ENCODE results near the gene CMTM6. TPM values are rescaled to one million over a fixed set of nuclear protein-coding genes. Genes with fewer than 3 reads are reported as not detected.
"Not testable (repeated sequence)": the region's sequence is repeated elsewhere in the genome, so short reads cannot be mapped to it uniquely, and the experiment has no call there.

Gene CMTM6
- total RNA-seq, 1 donor from 2014 or later: 17.5 TPM

- H3K4me3 Mint-ChIP-seq (ENCODE audit: unreplicated experiment): no peak overlapping the region
- no peak overlapping the region for H3K27ac Mint-ChIP-seq (ENCODE audit: unreplicated experiment)
- no peak for DNase-seq
Observed at GRCh38 chr3:32447865-32448400, 54.7 kb downstream of the CMTM6 start.

GRCh38 chr3:32443478-32443877, 59.2 kb downstream of the CMTM6 start:
- no peak overlapping the region for H3K27ac Mint-ChIP-seq (ENCODE audit: unreplicated experiment)
- no peaks in the 10 kb centered on the region for H3K27me3 Mint-ChIP-seq (ENCODE audit: unreplicated experiment)
- DNase-seq: no peak
- H3K36me3 Mint-ChIP-seq (ENCODE audit: unreplicated experiment): no peaks in the 10 kb centered on the region
- TF ChIP-seq, protein P1, sequence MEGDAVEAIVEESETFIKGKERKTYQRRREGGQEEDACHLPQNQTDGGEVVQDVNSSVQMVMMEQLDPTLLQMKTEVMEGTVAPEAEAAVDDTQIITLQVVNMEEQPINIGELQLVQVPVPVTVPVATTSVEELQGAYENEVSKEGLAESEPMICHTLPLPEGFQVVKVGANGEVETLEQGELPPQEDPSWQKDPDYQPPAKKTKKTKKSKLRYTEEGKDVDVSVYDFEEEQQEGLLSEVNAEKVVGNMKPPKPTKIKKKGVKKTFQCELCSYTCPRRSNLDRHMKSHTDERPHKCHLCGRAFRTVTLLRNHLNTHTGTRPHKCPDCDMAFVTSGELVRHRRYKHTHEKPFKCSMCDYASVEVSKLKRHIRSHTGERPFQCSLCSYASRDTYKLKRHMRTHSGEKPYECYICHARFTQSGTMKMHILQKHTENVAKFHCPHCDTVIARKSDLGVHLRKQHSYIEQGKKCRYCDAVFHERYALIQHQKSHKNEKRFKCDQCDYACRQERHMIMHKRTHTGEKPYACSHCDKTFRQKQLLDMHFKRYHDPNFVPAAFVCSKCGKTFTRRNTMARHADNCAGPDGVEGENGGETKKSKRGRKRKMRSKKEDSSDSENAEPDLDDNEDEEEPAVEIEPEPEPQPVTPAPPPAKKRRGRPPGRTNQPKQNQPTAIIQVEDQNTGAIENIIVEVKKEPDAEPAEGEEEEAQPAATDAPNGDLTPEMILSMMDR (IDR thresholded peaks at IDR 0.05; ENCODE audit: partially characterized antibody, unreplicated experiment): no peak
- H3K4me3 Mint-ChIP-seq (ENCODE audit: unreplicated experiment): no peak overlapping the region
- peaks cover 14% of the 10 kb centered on the region for H3K4me1 Mint-ChIP-seq (ENCODE audit: low read depth, unreplicated experiment)
- H3K9me3 Mint-ChIP-seq (ENCODE audit: unreplicated experiment): peaks cover 1% of the 10 kb centered on the region

More at GRCh38 chr3:32447865-32448400, 54.7 kb downstream of the CMTM6 start:
- H3K27me3 Mint-ChIP-seq (ENCODE audit: unreplicated experiment): no peaks in the 10 kb centered on the region
- TF ChIP-seq, protein P1 (IDR thresholded peaks at IDR 0.05; ENCODE audit: partially characterized antibody, unreplicated experiment): no peak
- H3K9me3 Mint-ChIP-seq (ENCODE audit: unreplicated experiment): peaks cover 2% of the 10 kb centered on the region
- H3K36me3 Mint-ChIP-seq (ENCODE audit: unreplicated experiment): no peaks in the 10 kb centered on the region
- peaks cover 26% of the 10 kb centered on the region for H3K4me1 Mint-ChIP-seq (ENCODE audit: low read depth, unreplicated experiment)

GRCh38 chr3:32442766-32443165, 59.9 kb downstream of the CMTM6 start:
- DNase-seq: no peak
- Mint-ChIP-seq H3K36me3 (ENCODE audit: unreplicated experiment) (no peaks in the 10 kb centered on the region), H3K9me3 (ENCODE audit: unreplicated experiment) (no peaks in the 10 kb centered on the region), H3K27me3 (ENCODE audit: unreplicated experiment) (no peaks in the 10 kb centered on the region), H3K27ac (ENCODE audit: unreplicated experiment) (no peak overlapping the region), H3K4me1 (ENCODE audit: low read depth, unreplicated experiment) (peaks cover 13% of the 10 kb centered on the region), H3K4me3 (ENCODE audit: unreplicated experiment) (no peak overlapping the region)
- TF ChIP-seq, protein P1 (IDR thresholded peaks at IDR 0.05; ENCODE audit: partially characterized antibody, unreplicated experiment): no peak

DNA sequence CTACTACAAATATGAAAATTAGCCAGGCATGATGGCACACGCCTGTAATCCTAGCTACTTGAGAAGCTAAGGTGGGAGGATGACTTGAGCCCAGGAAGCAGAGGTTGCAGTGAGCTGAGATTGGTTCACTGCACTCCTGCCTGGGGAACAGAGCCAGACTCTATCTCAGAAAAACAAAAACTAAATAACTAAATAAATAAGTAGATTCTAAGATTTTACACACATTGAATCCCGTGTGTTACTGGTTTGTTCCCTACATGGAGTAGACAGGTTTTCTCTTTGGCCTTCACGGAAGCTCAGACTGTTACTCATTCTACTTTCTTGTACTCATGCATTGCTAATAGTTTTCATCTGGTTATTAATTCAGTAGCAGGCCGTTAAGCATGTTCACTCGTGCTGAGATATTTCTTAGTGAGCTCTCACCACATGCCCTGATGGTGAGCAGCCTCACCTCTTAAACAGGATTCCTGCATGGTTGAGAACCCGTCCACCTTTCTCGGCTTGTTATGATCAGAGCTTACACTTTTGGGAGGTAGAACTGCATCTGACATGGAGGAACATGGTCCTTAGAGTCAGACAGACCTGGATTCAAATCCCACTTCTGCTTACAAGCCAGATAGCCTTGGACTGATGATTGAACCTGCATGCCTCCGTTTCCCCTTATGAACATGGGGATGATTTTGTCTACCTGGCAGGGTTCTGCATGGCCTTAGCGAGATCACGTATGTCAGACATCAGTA, 61.9 kb downstream of the CMTM6 start:
- Mint-ChIP-seq H3K4me3 (ENCODE audit: unreplicated experiment) (no peak overlapping the region), H3K9me3 (ENCODE audit: unreplicated experiment) (no peaks in the 10 kb centered on the region), H3K27ac (ENCODE audit: unreplicated experiment) (no peak overlapping the region), H3K36me3 (ENCODE audit: unreplicated experiment) (no peaks in the 10 kb centered on the region), H3K4me1 (ENCODE audit: low read depth, unreplicated experiment) (peaks cover 15% of the 10 kb centered on the region), H3K27me3 (ENCODE audit: unreplicated experiment) (no peaks in the 10 kb centered on the region)
- DNase-seq: no peak
- TF ChIP-seq, protein P1 (IDR thresholded peaks at IDR 0.05; ENCODE audit: partially characterized antibody, unreplicated experiment): no peak

DNA sequence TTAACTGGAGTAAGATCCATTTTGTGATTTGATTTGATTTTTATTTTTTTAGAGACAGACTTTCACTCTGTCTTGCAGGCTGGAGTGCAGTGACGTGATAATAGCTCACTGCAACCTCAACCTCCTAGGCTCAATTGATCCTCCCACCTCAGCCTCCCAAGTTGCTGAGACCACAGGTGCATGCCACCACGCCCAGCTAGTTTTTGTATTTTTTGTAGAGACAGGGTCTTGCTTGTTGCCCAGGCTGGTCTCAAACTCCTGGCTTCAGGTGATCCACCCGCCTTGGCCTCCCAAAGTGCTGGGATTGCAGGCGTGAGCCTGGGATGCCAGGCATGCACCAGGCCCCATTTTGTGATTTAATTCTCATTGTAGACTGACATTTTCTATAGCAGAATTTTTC, 63.2 kb downstream of the CMTM6 start:
- not testable (repeated sequence) for H3K9me3 Mint-ChIP-seq (ENCODE audit: unreplicated experiment); DNase-seq

More for the DNA sequence above, 63.2 kb downstream of the CMTM6 start:
- not testable (repeated sequence) for H3K4me3 Mint-ChIP-seq (ENCODE audit: unreplicated experiment); H3K27ac Mint-ChIP-seq (ENCODE audit: unreplicated experiment); H3K27me3 Mint-ChIP-seq (ENCODE audit: unreplicated experiment); H3K36me3 Mint-ChIP-seq (ENCODE audit: unreplicated experiment)
- H3K4me1 Mint-ChIP-seq (ENCODE audit: low read depth, unreplicated experiment): peaks cover 15% of the 10 kb centered on the region

Measured in glutamatergic neuron (in vitro differentiated cells).